ENCODE data around the gene SPDEF.

DNA sequence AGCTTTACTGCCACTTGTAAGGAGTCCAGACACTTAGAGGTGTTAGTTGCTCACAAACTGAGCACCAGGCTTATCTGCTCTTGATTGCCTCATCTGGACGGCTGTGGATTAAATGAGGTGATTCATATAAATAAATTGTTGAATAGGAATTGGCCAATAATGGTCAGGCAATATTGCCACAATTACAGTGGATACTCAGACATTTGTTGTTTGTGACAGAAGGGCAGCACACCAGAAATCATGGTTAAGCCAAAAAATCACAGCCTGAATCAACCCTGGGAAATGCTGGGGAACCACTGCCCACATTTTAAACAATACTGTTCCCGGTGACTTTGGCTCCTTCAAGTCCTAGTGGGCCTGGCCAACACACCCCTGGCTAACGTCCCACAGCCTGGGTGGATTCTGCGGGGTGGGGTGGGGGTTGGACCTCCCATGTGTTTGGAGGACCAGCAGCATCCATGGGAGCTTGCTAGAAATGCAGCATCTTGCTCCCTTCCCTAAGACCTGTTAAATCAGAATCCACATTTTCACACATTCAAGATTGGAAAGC is 29.5 kb upstream of the SPDEF start:
- TF ChIP-seq, protein P1, sequence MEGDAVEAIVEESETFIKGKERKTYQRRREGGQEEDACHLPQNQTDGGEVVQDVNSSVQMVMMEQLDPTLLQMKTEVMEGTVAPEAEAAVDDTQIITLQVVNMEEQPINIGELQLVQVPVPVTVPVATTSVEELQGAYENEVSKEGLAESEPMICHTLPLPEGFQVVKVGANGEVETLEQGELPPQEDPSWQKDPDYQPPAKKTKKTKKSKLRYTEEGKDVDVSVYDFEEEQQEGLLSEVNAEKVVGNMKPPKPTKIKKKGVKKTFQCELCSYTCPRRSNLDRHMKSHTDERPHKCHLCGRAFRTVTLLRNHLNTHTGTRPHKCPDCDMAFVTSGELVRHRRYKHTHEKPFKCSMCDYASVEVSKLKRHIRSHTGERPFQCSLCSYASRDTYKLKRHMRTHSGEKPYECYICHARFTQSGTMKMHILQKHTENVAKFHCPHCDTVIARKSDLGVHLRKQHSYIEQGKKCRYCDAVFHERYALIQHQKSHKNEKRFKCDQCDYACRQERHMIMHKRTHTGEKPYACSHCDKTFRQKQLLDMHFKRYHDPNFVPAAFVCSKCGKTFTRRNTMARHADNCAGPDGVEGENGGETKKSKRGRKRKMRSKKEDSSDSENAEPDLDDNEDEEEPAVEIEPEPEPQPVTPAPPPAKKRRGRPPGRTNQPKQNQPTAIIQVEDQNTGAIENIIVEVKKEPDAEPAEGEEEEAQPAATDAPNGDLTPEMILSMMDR (IDR thresholded peaks at IDR 0.05; ENCODE audit: low read depth, low read length, poor library complexity, severe bottlenecking): no peak
- TF ChIP-seq EZH2phosphoT487 (IDR thresholded peaks at IDR 0.05; ENCODE audit: borderline replicate concordance, low read length): no peak

All from DOHH2 (cell line).